Gastrocnemius medialis (tissue), 4 donors: ENCODE measurements around the gene BCL2L1. TPM values are rescaled to one million over a fixed set of nuclear protein-coding genes. Genes with fewer than 3 reads are reported as not detected.

ENCODE experiments used
- ATAC-seq, 2 donors: fragments of 150-250 bp; one replicate each; pipeline ENCODE4 v1.9.1; 2016
- DNase-seq, 2 donors: peaks; one replicate each; pipeline ENCODE4 v3.0.0-alpha.2; 2019
- H3K27ac ChIP-seq, 4 donors: fragments of 200-600 bp; sonication (generic); 1 replicate in 1 of 4; 2 replicates in 3 of 4; pipeline ENCODE4 v1.5.1; 2016 to 2018; ENCODE audit warnings: mild to moderate bottlenecking in 2 of 4, moderate library complexity in 1 of 4
- H3K27me3 ChIP-seq, 3 donors: fragments of 200-600 bp; sonication (generic) in 2 of 3; 1 replicate in 1 of 3; 2 replicates in 2 of 3; pipeline versions ENCODE4 v1.5.1 to v1.6.0; 2016 to 2019; ENCODE audit warnings: mild to moderate bottlenecking in 1 of 3, moderate library complexity in 1 of 3
- H3K36me3 ChIP-seq, 2 donors: fragments of 200-600 bp; sonication (generic) in 1 of 2; one replicate each; pipeline ENCODE4 v1.5.1; 2017 to 2018
- H3K4me1 ChIP-seq, 2 donors: fragments of 200-600 bp; sonication (generic) in 1 of 2; one replicate each; pipeline ENCODE4 v1.5.1; 2016 to 2017; ENCODE audit warnings: mild to moderate bottlenecking in 2 of 2
- H3K4me3 ChIP-seq, 4 donors: fragments of 200-600 bp; sonication (generic) in 3 of 4; 1 replicate in 1 of 4; 2 replicates in 3 of 4; pipeline ENCODE4 v1.5.1; 2016 to 2019; ENCODE audit warnings: mild to moderate bottlenecking in 2 of 4
- H3K9me3 ChIP-seq, 3 donors: fragments of 200-600 bp; sonication (generic) in 2 of 3; 1 replicate in 1 of 3; 2 replicates in 2 of 3; pipeline ENCODE4 v1.5.1; 2016 to 2019
- CTCF ChIP-seq, 5 experiments: fragments of 450-650 bp in 3 of 5; fragments of 200-600 bp in 2 of 5; sonication (generic) in 2 of 5; IDR thresholded peaks in 4 of 5; conservative IDR thresholded peaks in 1 of 5; 1 replicate in 4 of 5; 2 replicates in 1 of 5; pipeline ENCODE4 v1.5.1; 2016 to 2019; ENCODE audit warnings: antibody characterized with exemption in 5 of 5, mild to moderate bottlenecking in 3 of 5, moderate library complexity in 3 of 5
- POLR2A ChIP-seq, 2 donors: fragments of 450-650 bp; IDR thresholded peaks; one replicate each; pipeline ENCODE4 v1.6.1; 2017; ENCODE audit warnings: antibody characterized with exemption in 2 of 2, mild to moderate bottlenecking in 2 of 2, moderate library complexity in 2 of 2
- in situ Hi-C, 4 donors: fragments of 200-750 bp; cut with MboI; loops; one replicate each; pipeline versions ENCODE4 v1.15.0 to v1.8.0; 2017; ENCODE audit warnings: low sequenced_read_pairs in 4 of 4
- intact Hi-C: fragments of 100-400 bp; cut with DNase I; formaldehyde crosslinking; loops from one replicate; pipeline ENCODE4 v1.15.1; 2023; ENCODE audit warnings: low total_unique reads
- total RNA-seq, 4 donors: library from RNA; depleted of rRNA; stranded (reverse); fragments of >200 nt; gene quantifications; one replicate each; pipeline versions ENCODE4 v1.1.0 to v1.2.3, GENCODE V29; 2016

Gene BCL2L1
- total RNA-seq, 4 donors from 2014 or later: 41.5 to 87.8 (median 55.3) TPM

- peak overlapping the region; percentile 97 to 98 (median 97) for H3K27ac ChIP-seq
- ATAC-seq (no peak), DNase-seq (no peak)
- H3K27me3 ChIP-seq: no peaks in the 10 kb centered on the region
- intact Hi-C loops: loop anchor here (2.0 kb wide), 1 partner anchor 41 kb away; no protein-coding TSS in a partner anchor
- TF ChIP-seq POLR2A (IDR thresholded peaks at IDR 0.05): no peak
- no peak for TF ChIP-seq CTCF (IDR thresholded peaks at IDR 0.05 in 4 of 5, conservative IDR thresholded peaks at IDR 0.05 in 1 of 5)
- H3K4me3 ChIP-seq: peak overlapping the region in 3 of 4 donors; percentile 8 to 26 (median 23)
- no peaks in the 10 kb centered on the region for H3K9me3 ChIP-seq
- H3K4me1 ChIP-seq: peaks cover 88 to 96% of the 10 kb centered on the region in 2 donors
- in situ Hi-C loops: no loop called here
- peaks cover 0 to 7% of the 10 kb centered on the region in 2 donors for H3K36me3 ChIP-seq
Measured at GRCh38 chr20:31711179-31712111, 11.2 kb downstream of the BCL2L1 start.

DNA sequence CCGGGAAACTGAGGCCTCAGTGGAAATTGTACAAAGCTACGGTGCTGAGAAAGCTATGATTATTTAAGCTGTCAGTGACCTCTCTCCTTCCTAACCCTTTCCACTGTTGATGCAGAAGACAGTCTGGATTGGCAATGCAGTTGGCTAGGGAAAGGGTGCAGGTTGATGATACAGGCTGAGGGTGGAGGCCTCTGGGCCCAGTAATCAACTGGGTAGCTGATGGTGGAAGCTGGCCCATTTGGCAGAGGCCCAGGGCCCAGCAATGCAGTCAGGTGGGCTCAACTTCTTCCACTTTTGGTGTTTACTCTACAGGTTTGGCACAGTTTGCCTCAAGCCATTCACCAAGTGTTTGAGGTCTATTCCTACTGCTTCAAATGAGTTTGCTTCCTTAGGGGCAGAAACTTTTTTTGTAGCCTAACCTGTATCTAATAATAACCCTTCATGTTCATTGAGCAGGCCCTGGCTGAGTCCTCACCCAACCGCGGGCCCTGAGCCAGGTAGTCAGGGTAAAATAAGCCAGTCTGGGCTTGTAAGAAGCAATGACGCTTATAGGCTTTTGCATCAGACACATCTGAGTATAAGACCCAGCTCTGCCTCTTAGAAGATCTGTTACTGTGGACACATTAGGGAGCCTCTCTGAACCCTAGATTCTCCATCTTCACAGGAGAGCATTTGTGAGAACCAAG lies 12.1 kb downstream of the BCL2L1 start:
- peaks cover 0 to 7% of the 10 kb centered on the region in 2 donors for H3K36me3 ChIP-seq
- no peaks in the 10 kb centered on the region for H3K27me3 ChIP-seq
- peaks cover 88 to 96% of the 10 kb centered on the region in 2 donors for H3K4me1 ChIP-seq
- H3K9me3 ChIP-seq: no peaks in the 10 kb centered on the region
- DNase-seq: peak; percentile 72 to 90
- peak; percentile 28 to 51 for ATAC-seq
- peak overlapping the region; percentile 97 to 98 (median 97) for H3K27ac ChIP-seq
- TF ChIP-seq CTCF (IDR thresholded peaks at IDR 0.05 in 4 of 5, conservative IDR thresholded peaks at IDR 0.05 in 1 of 5) (no peak), POLR2A (IDR thresholded peaks at IDR 0.05) (peak; percentile 69 to 87)
- intact Hi-C loops (no loop called here), in situ Hi-C loops (no loop called here)
- peak overlapping the region in 2 of 4 donors; percentile 8 to 12 for H3K4me3 ChIP-seq

DNA sequence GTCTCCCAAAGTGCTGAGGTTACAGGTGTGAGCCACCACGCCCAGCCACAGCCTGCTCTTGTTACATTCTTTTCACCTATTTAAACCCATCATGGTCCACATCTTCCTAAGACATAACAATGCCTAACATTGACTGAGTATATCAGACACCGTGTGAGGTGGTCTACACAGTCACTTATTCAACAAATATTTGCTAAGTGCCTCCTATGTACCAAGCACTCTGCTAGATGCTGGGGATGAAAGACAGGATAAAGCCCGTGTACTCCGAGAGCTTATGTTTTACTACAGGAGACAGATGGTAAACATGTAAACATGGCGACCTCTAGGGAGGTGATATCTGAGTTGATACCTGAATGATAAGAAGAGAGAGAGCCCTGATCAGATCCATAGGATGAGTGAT lies 12.7 kb downstream of the BCL2L1 start:
- H3K9me3 ChIP-seq: no peaks in the 10 kb centered on the region
- TF ChIP-seq POLR2A (IDR thresholded peaks at IDR 0.05) (no peak), CTCF (IDR thresholded peaks at IDR 0.05 in 4 of 5, conservative IDR thresholded peaks at IDR 0.05 in 1 of 5) (no peak)
- in situ Hi-C loops: no loop called here
- DNase-seq (no peak), ATAC-seq (no peak)
- peak overlapping the region; percentile 97 to 98 (median 97) for H3K27ac ChIP-seq
- H3K27me3 ChIP-seq: no peaks in the 10 kb centered on the region
- peaks cover 89 to 98% of the 10 kb centered on the region in 2 donors for H3K4me1 ChIP-seq
- intact Hi-C loops: no loop called here
- peaks cover 0 to 7% of the 10 kb centered on the region in 2 donors for H3K36me3 ChIP-seq
- no peak overlapping the region for H3K4me3 ChIP-seq

DNA sequence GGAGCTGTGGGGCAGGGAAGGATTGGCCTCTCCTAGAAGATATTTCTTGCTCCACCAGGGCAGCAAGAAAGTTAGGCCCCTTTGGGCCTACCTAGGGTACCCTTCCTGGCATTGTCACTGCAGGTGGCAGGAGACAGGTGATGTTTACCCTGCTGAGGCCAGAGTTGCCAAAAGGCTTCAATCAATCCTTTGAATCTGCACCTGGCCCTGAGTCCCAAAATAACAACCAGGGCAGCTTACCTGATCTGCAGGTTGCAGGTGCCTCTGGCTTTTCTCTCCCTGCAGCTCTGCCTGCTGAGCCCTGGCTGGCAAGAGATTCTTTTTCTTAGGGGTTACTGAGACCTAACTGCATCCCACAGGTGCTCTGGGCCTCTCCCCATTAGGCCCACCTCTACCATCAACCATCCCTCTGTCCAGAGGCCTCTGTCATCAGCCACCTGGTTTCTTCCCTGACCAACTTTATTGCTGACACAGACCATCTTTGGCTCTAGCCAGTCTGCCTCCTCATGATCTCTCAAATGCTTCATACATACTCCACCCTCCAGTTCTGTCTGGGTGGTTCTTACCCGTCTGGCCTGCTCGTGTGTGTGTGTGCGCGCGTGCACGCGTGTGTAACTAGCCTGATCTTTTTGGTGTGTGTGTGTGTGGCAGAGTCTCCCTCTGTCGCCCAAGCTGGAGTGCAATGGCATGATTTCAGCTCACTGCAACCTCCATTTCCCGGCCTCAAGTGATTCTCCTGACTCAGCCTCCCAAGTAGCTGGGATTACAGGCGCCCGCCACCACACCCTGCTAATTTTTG lies 13.7 kb downstream of the BCL2L1 start:
- TF ChIP-seq CTCF (IDR thresholded peaks at IDR 0.05 in 4 of 5, conservative IDR thresholded peaks at IDR 0.05 in 1 of 5) (no peak), POLR2A (IDR thresholded peaks at IDR 0.05) (no peak)
- H3K27me3 ChIP-seq: no peaks in the 10 kb centered on the region
- intact Hi-C loops (loop anchor here (1.0 kb wide), 1 partner anchor 10 kb away; no protein-coding TSS in a partner anchor), in situ Hi-C loops (no loop called here)
- H3K4me1 ChIP-seq: peaks cover 93 to 97% of the 10 kb centered on the region in 2 donors
- H3K9me3 ChIP-seq: no peaks in the 10 kb centered on the region
- ATAC-seq (no peak), DNase-seq (no peak)
- H3K27ac ChIP-seq: peak overlapping the region; percentile 97 to 98 (median 97)
- H3K36me3 ChIP-seq: peaks cover 0 to 7% of the 10 kb centered on the region in 2 donors
- H3K4me3 ChIP-seq: peak overlapping the region in 1 of 4 donors; percentile 17
